GM12873 (cell line): ENCODE data around the gene NELL2.

Experiments used
- CTCF ChIP-seq: IDR thresholded peaks from 2 replicates; pipeline ENCODE4 v1.5.1; 2012; ENCODE audit warnings: low read depth, mild to moderate bottlenecking, moderate library complexity, low read length, control low read depth; ENCODE audit not compliant: insufficient read depth; ENCODE audit errors: missing control alignments

NELL2 gene

GRCh38 chr12:44611538-44611937 lies 264.6 kb downstream of the NELL2 start:
- TF ChIP-seq CTCF = no peak

GRCh38 chr12:44603701-44604100 lies 272.4 kb downstream of the NELL2 start:
- no peak for TF ChIP-seq CTCF

GRCh38 chr12:44592626-44593025 lies 283.5 kb downstream of the NELL2 start:
- TF ChIP-seq CTCF = no peak

- no peak for TF ChIP-seq CTCF
Measured at GRCh38 chr12:44589697-44590096, 286.4 kb downstream of the NELL2 start.

- no peak for TF ChIP-seq CTCF
Measured at GRCh38 chr12:44588651-44589050, 287.5 kb downstream of the NELL2 start.

GRCh38 chr12:44584625-44585024 lies 291.5 kb downstream of the NELL2 start:
- TF ChIP-seq CTCF = no peak

- no peak for TF ChIP-seq CTCF
Measured at GRCh38 chr12:44582521-44582920, 293.6 kb downstream of the NELL2 start.
